Coronary artery (tissue), 2 donors: ENCODE results near the gene TIMMDC1.
"Not testable (repeated sequence)": the region's sequence is repeated elsewhere in the genome, so short reads cannot be mapped to it uniquely, and the experiment has no call there.

Source experiments
- DNase-seq: peaks from one replicate; pipeline ENCODE4 v3.0.0-alpha.2; 2017; ENCODE audit warnings: low spot score
- H3K27ac ChIP-seq, 2 donors: fragments of 200-600 bp; sonication (generic); one replicate each; pipeline ENCODE4 v1.5.1; 2016 to 2019
- H3K4me3 ChIP-seq: fragments of 200-600 bp; sonication (generic); 2 replicates; pipeline ENCODE4 v1.5.1; 2016; ENCODE audit warnings: mild to moderate bottlenecking, moderate library complexity
- TF ChIP-seq, protein P1 (sequence below): fragments of 200-600 bp; sonication (generic); IDR thresholded peaks from one replicate; pipeline ENCODE4 v1.5.1; 2019; ENCODE audit warnings: antibody characterized with exemption

Gene TIMMDC1

DNA sequence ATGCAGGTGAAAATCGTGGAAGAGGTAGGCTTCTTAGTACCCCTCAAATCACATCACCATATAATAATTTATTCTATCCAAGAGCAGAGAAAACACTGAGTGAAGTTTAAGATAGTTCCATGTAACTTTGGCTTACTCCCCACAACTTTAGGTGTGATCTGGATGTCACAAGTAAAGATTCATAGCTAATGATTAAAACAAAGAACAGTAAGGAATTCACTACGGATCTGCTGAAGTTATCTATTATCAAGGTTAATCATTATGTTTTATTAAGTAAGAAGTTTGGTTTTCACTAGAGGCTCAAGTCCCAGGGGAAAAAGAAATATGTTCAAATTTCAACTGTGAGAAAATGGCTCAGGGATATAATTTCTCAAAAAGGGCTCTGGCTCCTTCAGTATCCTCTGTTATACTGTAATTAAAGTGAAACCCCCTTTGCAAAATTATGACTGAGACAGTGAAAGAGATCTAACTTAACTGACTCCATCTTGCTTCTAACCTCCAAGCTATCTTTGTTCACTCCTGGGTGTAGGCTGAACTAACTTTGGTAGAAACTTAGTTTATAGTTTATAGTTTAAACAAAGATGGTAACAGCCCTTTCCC is 43.9 kb downstream of the TIMMDC1 start:
- no peak for DNase-seq
- TF ChIP-seq, protein P1, sequence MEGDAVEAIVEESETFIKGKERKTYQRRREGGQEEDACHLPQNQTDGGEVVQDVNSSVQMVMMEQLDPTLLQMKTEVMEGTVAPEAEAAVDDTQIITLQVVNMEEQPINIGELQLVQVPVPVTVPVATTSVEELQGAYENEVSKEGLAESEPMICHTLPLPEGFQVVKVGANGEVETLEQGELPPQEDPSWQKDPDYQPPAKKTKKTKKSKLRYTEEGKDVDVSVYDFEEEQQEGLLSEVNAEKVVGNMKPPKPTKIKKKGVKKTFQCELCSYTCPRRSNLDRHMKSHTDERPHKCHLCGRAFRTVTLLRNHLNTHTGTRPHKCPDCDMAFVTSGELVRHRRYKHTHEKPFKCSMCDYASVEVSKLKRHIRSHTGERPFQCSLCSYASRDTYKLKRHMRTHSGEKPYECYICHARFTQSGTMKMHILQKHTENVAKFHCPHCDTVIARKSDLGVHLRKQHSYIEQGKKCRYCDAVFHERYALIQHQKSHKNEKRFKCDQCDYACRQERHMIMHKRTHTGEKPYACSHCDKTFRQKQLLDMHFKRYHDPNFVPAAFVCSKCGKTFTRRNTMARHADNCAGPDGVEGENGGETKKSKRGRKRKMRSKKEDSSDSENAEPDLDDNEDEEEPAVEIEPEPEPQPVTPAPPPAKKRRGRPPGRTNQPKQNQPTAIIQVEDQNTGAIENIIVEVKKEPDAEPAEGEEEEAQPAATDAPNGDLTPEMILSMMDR: no peak
- no peak overlapping the region for H3K27ac ChIP-seq
- no peak overlapping the region for H3K4me3 ChIP-seq

DNA sequence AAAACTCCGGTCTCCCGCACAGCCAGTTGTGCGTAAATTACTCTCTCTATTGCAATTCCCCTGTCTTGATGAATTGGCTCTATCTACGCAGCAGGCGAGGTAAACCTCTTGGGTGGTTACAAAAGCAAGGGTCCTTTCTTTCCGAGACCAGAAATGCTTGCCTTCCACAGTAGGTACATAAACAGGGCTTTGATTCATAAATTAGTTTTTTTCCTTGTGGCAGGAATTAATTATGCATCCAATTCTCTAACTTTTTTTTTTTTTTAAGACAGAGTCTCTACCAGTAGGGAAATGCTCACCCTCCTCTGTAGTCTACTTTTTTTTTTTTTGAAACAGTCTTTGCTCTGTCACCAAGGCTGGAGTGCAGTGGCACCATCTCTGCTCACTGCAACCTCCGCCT is 44.8 kb downstream of the TIMMDC1 start:
- no peak for DNase-seq
- H3K27ac ChIP-seq: no peak overlapping the region
- no peak overlapping the region for H3K4me3 ChIP-seq
- TF ChIP-seq, protein P1: no peak

DNA sequence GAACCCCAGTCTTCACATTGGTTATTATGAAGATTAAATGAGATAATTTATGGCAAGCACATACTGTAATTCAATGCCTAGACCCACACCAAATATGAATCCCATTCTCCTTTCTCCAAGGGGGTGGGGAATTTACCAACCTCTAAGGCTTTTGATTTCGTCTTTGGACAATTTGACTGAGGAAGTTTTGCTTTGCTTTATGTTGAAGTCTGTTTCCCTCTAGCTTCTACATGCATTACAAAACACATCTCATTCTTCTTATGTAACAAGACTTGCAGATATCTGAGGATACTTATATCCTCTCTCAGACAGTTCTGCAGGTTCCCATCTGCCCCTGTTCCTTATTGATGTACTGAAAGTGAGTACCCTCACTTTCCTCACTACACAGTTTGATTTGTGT is 48.9 kb downstream of the TIMMDC1 start:
- TF ChIP-seq, protein P1: no peak
- Histone ChIP-seq H3K27ac (no peak overlapping the region), H3K4me3 (no peak overlapping the region)
- no peak for DNase-seq

DNA sequence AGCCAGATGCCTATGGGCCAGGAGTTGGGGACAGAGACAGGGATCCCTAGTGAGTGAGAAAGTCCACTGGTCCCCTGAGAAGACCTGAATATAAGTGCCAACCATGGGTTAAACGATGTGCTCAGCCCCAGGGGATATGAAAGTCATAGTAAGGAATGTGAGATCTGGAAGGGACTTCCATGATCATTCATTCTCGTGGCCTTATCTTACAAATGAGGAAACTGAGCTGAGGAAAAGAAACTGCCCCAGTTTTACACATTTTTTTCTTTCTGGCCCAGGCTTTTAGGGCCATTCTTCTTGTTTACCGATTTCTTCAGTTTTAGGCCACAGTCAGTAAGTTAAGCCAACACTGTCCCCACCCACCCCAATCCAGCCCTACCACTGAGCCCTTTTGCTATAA is 50.0 kb downstream of the TIMMDC1 start:
- TF ChIP-seq, protein P1: no peak
- no peak overlapping the region for H3K4me3 ChIP-seq
- DNase-seq: no peak
- no peak overlapping the region for H3K27ac ChIP-seq

DNA sequence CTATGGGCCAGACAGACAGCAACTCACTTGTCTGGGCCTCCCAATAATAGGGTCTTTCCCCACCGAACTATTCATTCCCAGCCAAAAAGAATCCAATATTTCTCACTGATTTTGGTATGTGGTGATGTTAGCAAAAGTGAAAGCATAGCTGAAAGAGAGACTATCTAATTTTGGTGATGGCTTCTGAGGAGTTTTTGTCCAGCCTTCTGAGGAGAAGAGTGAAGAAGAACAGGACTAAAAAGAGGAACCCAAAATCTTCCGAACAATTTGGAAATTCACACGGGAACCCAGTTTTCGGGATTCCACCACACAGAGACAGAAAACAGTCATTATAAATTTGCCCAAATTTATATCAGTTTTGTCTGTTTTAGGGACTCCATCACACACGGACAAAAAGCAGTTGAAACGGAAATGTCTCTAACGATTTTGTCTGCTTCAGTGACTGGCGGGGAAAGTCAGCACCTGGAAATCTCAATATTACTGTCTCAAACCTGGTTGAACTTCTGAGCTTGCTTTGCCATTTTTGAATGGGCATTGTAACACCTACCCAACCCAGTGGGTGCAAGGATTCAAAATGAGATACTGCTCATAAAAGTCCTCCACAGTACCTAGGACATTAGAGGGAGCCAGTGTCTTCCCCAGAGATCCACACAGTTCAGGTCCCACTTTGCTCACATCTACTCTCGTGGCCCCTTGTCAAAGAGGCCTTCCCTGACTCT is 52.0 kb downstream of the TIMMDC1 start:
- TF ChIP-seq, protein P1: no peak
- Histone ChIP-seq H3K4me3 (no peak overlapping the region), H3K27ac (no peak overlapping the region)
- no peak for DNase-seq

DNA sequence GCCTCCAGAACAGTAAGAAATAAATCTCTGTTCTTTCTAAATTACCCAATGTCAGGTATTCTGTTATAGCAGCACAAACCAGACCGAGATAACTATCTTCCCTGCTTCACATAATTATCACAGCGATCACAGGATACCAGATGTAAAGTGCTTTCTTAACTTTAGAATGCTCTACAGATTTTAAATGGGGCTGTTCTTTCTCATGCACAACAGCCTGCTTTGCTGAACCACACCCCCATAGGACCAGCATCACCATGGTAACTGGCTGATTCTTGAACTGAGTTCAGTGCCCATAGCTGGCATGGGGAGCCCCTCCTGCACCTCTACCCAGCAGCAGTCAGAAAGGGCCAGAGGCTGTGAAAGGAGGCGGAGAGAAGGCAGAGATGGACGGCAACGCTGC is 53.3 kb downstream of the TIMMDC1 start:
- H3K4me3 ChIP-seq: no peak overlapping the region
- TF ChIP-seq, protein P1: no peak
- H3K27ac ChIP-seq: no peak overlapping the region
- no peak for DNase-seq

DNA sequence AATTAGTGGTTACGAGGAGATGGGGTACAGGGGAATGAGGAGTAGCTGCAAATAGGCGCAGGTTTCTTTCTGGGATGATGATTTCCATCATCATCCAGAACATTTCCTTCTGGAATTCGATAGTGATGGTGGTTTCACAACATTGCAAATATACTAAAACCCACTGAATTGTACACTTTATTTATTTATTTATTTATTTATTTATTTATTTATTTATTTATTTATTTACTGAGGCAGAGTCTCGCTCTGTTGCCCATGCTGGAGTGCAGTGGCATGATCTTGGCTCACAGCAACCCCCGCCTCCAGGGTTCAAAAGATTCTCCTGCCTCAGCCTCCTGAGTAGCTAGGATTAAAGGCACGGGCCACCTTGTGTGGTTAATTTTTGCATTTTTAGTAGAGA is 54.6 kb downstream of the TIMMDC1 start:
- H3K27ac ChIP-seq, H3K4me3 ChIP-seq, DNase-seq: not testable (repeated sequence)
